ENCODE measurements around the gene SLC2A1. TPM values are rescaled to one million over a fixed set of nuclear protein-coding genes. Genes with fewer than 3 reads are reported as not detected.

SLC2A1 gene
- total and polyA plus RNA-seq, 9 of the 15 experiments (the other 6 are each of a cell fraction or from before 2014, with no cell fraction given) = 12.6 to 153 (median 48.0) TPM

DNA sequence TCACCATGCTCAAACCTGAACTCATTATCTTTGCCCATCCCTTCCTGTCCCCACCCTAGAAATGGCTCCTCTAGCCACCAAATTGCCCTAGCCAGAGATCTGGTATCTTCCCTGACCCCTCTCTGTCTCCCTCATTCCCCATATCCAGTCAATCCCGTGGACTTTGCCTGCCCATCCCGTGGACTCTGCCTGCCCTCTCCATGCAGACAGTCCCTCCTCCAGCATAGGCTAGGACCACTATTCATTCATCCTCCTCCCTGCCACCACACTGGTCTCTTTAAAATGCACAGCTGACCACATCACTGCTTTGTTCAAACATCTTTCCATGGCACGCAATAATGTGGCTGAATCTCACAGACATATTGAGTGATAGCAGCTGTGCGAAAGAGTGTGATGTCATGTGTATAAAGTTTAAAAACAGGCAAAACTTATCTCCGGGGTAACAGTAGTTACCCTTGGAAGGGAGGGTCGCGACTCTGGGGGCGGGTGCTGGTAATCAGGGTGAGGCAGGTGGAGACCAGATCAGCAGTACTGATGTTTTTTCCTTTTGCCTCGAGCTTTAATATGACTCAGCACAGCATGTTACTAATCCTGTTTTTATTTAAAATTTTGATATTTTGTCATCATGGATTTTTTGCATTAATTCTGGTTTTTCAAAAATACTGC lies 4.8 kb upstream of the SLC2A1 start (continued):
- no peak for TF ChIP-seq NFATC3 (IDR thresholded peaks at IDR 0.05)
- no peak for TF ChIP-seq HOXB6 (CRISPR knock-in tag; IDR thresholded peaks at IDR 0.05; ENCODE audit: borderline replicate concordance)
- no peak for TF ChIP-seq MCM5 (IDR thresholded peaks at IDR 0.05; ENCODE audit: low read depth)
- TF ChIP-seq BCLAF1 (IDR thresholded peaks at IDR 0.05; ENCODE audit: borderline replicate concordance in 1 of 2, control insufficient read depth in 1 of 2, low read depth in 2 of 2, low read length in 1 of 2) = 0 out of 4 replicates have a peak, but pooled peaks of 1 of the 2 experiments have one; percentile 34
- peak; percentile 58 for TF ChIP-seq CXXC5 (CRISPR knock-in tag; IDR thresholded peaks at IDR 0.05)
- TF ChIP-seq, protein P1, sequence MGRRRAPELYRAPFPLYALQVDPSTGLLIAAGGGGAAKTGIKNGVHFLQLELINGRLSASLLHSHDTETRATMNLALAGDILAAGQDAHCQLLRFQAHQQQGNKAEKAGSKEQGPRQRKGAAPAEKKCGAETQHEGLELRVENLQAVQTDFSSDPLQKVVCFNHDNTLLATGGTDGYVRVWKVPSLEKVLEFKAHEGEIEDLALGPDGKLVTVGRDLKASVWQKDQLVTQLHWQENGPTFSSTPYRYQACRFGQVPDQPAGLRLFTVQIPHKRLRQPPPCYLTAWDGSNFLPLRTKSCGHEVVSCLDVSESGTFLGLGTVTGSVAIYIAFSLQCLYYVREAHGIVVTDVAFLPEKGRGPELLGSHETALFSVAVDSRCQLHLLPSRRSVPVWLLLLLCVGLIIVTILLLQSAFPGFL (CRISPR knock-in tag; IDR thresholded peaks at IDR 0.05) = no peak
- no peak for TF ChIP-seq NCOA4 (IDR thresholded peaks at IDR 0.05; ENCODE audit: partially characterized antibody)
- no peak for TF ChIP-seq ZNF311 (CRISPR knock-in tag; IDR thresholded peaks at IDR 0.05)
- TF ChIP-seq NEUROD1 (IDR thresholded peaks at IDR 0.05; ENCODE audit: borderline replicate concordance, low read depth, low read length, partially characterized antibody) = peak; percentile 93
- TF ChIP-seq YY1 (IDR thresholded peaks at IDR 0.05; ENCODE audit: borderline replicate concordance in 1 of 3, control insufficient read depth in 1 of 3, extremely low read depth in 1 of 3, insufficient read depth in 3 of 3, insufficient read length in 1 of 3, insufficient replicate concordance in 2 of 3, low read depth in 1 of 3, low read length in 2 of 3) = peak in 1 of 3 experiments; percentile 12
- TF ChIP-seq ZNF23 (CRISPR knock-in tag; IDR thresholded peaks at IDR 0.05) = no peak
- TF ChIP-seq SREBF2 (CRISPR knock-in tag; IDR thresholded peaks at IDR 0.05) = no peak
- TF ChIP-seq HNRNPL (IDR thresholded peaks at IDR 0.05; ENCODE audit: low read depth, low read length) = no peak
- TF ChIP-seq, protein P2, sequence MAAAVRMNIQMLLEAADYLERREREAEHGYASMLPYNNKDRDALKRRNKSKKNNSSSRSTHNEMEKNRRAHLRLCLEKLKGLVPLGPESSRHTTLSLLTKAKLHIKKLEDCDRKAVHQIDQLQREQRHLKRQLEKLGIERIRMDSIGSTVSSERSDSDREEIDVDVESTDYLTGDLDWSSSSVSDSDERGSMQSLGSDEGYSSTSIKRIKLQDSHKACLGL (CRISPR knock-in tag; IDR thresholded peaks at IDR 0.05; ENCODE audit: borderline replicate concordance, poor library complexity, severe bottlenecking) = no peak
- TF ChIP-seq NFE2 (IDR thresholded peaks at IDR 0.05; ENCODE audit: low read depth) = peak; percentile 95
- peak; percentile 76; the same call in 1 of the 2 replicates for TF ChIP-seq RFX1 (IDR thresholded peaks at IDR 0.05)
- TF ChIP-seq ZBTB34 (CRISPR knock-in tag; IDR thresholded peaks at IDR 0.05) = no peak
- no peak for TF ChIP-seq ZSCAN32 (CRISPR knock-in tag; IDR thresholded peaks at IDR 0.05)
- no peak for TF ChIP-seq POLR3A (IDR thresholded peaks at IDR 0.05; ENCODE audit: borderline replicate concordance, extremely low read depth, insufficient read depth, insufficient read length)
- no peak for TF ChIP-seq FOXK1 (CRISPR knock-in tag; IDR thresholded peaks at IDR 0.05; ENCODE audit: borderline replicate concordance)
